HEK293 (cell line): ENCODE measurements around the gene AP3S2.

ENCODE experiments used
- PRDM6 ChIP-seq: fragments of 450-650 bp; formaldehyde crosslinking; IDR thresholded peaks from 2 replicates; pipeline ENCODE4 v1.5.1; 2017; ENCODE audit warnings: missing biosample characterization, missing genetic modification characterization
- REST ChIP-seq: fragments of 450-650 bp; formaldehyde crosslinking; IDR thresholded peaks from 2 replicates; pipeline ENCODE4 v1.5.1; 2016; ENCODE audit warnings: missing biosample characterization, missing genetic modification characterization
- ZBTB44 ChIP-seq: fragments of 450-650 bp; IDR thresholded peaks from 2 replicates; pipeline ENCODE4 v1.5.1; 2018; ENCODE audit warnings: missing biosample characterization, mild to moderate bottlenecking, missing genetic modification characterization
- ZBTB7A ChIP-seq: fragments of 450-650 bp; formaldehyde crosslinking; IDR thresholded peaks from 2 replicates; pipeline ENCODE4 v1.5.1; 2016; ENCODE audit warnings: low read depth, missing biosample characterization, missing genetic modification characterization
- ZFHX2 ChIP-seq: fragments of 450-650 bp; formaldehyde crosslinking; conservative IDR thresholded peaks from 2 replicates; pipeline ENCODE4 v1.5.1; 2016; ENCODE audit warnings: missing biosample characterization, missing genetic modification characterization
- ZFP37 ChIP-seq: fragments of 450-650 bp; formaldehyde crosslinking; IDR thresholded peaks from 2 replicates; pipeline ENCODE4 v1.5.1; 2016; ENCODE audit warnings: missing biosample characterization, missing genetic modification characterization
- ZNF121 ChIP-seq: fragments of 450-650 bp; formaldehyde crosslinking; IDR thresholded peaks from 2 replicates; pipeline ENCODE4 v1.5.1; 2016; ENCODE audit warnings: missing biosample characterization, missing genetic modification characterization
- ZNF138 ChIP-seq: fragments of 450-650 bp; formaldehyde crosslinking; IDR thresholded peaks from 2 replicates; pipeline ENCODE4 v1.5.1; 2016; ENCODE audit warnings: missing biosample characterization, missing genetic modification characterization, borderline replicate concordance
- ZNF274 ChIP-seq, 2 experiments: fragments of 200-500 bp in 1 of 2; fragments of 450-650 bp in 1 of 2; sonication (Bioruptor generic) in 1 of 2; formaldehyde crosslinking in 1 of 2; IDR thresholded peaks; 2 replicates each; pipeline versions ENCODE4 v1.5.1 to v1.6.1; 2014 to 2016; ENCODE audit warnings: borderline replicate concordance in 1 of 2, inconsistent platforms in 1 of 2, low read length in 1 of 2, missing biosample characterization in 1 of 2, missing genetic modification characterization in 1 of 2
- ZNF350 ChIP-seq: fragments of 450-650 bp; formaldehyde crosslinking; IDR thresholded peaks from 2 replicates; pipeline ENCODE4 v1.5.0; 2017; ENCODE audit warnings: missing biosample characterization, mild to moderate bottlenecking, missing genetic modification characterization
- ZNF473 ChIP-seq: fragments of 450-650 bp; formaldehyde crosslinking; IDR thresholded peaks from 2 replicates; pipeline ENCODE4 v1.5.1; 2017; ENCODE audit warnings: missing biosample characterization, missing genetic modification characterization
- TF ChIP-seq, protein P1 (sequence below): fragments of 450-650 bp; formaldehyde crosslinking; IDR thresholded peaks from 2 replicates; pipeline ENCODE4 v1.5.1; 2016; ENCODE audit warnings: missing biosample characterization, missing genetic modification characterization
- TF ChIP-seq, protein P2 (sequence below): fragments of 450-650 bp; formaldehyde crosslinking; IDR thresholded peaks from 2 replicates; pipeline ENCODE4 v1.5.1; 2016; ENCODE audit warnings: missing biosample characterization, missing genetic modification characterization

- TF ChIP-seq, protein P1, sequence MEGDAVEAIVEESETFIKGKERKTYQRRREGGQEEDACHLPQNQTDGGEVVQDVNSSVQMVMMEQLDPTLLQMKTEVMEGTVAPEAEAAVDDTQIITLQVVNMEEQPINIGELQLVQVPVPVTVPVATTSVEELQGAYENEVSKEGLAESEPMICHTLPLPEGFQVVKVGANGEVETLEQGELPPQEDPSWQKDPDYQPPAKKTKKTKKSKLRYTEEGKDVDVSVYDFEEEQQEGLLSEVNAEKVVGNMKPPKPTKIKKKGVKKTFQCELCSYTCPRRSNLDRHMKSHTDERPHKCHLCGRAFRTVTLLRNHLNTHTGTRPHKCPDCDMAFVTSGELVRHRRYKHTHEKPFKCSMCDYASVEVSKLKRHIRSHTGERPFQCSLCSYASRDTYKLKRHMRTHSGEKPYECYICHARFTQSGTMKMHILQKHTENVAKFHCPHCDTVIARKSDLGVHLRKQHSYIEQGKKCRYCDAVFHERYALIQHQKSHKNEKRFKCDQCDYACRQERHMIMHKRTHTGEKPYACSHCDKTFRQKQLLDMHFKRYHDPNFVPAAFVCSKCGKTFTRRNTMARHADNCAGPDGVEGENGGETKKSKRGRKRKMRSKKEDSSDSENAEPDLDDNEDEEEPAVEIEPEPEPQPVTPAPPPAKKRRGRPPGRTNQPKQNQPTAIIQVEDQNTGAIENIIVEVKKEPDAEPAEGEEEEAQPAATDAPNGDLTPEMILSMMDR (tag by site-specific recombination) = peak; percentile 71
- no peak for TF ChIP-seq PRDM6 (tag by site-specific recombination)
- TF ChIP-seq ZNF138 (tag by site-specific recombination) = no peak
- TF ChIP-seq, protein P2, sequence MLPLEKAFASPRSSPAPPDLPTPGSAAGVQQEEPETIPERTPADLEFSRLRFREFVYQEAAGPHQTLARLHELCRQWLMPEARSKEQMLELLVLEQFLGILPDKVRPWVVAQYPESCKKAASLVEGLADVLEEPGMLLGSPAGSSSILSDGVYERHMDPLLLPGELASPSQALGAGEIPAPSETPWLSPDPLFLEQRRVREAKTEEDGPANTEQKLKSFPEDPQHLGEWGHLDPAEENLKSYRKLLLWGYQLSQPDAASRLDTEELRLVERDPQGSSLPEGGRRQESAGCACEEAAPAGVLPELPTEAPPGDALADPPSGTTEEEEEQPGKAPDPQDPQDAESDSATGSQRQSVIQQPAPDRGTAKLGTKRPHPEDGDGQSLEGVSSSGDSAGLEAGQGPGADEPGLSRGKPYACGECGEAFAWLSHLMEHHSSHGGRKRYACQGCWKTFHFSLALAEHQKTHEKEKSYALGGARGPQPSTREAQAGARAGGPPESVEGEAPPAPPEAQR (tag by site-specific recombination) = no peak
- TF ChIP-seq ZNF121 (tag by site-specific recombination) = no peak
- no peak for TF ChIP-seq ZFHX2 (tag by site-specific recombination)
- no peak for TF ChIP-seq ZFP37
- TF ChIP-seq REST = no peak
- no peak for TF ChIP-seq ZBTB44 (tag by site-specific recombination)
- no peak for TF ChIP-seq ZNF274 (IDR thresholded peaks at IDR 0.05; ENCODE audit: low read length)
- no peak for TF ChIP-seq ZNF274 (tag by site-specific recombination; IDR thresholded peaks at IDR 0.05; ENCODE audit: borderline replicate concordance)
- no peak for TF ChIP-seq ZBTB7A (tag by site-specific recombination)
- TF ChIP-seq ZNF350 (tag by site-specific recombination) = no peak
- no peak for TF ChIP-seq ZNF473 (tag by site-specific recombination)
Observed at GRCh38 chr15:89874926-89875564, 18.7 kb downstream of the AP3S2 start.
